SU-DHL-6 (cell line): ENCODE measurements around the gene RPS3.

ENCODE experiments used
- H2AFZ ChIP-seq: fragments of 200-600 bp; sonication (generic); 2 replicates; pipeline ENCODE4 v1.6.1; 2014; ENCODE audit warnings: low read depth, mild to moderate bottlenecking, moderate library complexity, mixed read lengths, antibody characterized with exemption, low read length; ENCODE audit not compliant: severe bottlenecking
- H3F3A ChIP-seq: fragments of 200-600 bp; shearing (Covaris generic); 2 replicates; pipeline ENCODE4 v1.6.0; 2016; ENCODE audit warnings: antibody characterized with exemption, mild to moderate bottlenecking; ENCODE audit not compliant: insufficient read depth
- H3K27ac ChIP-seq: fragments of 200-600 bp; sonication (generic); 2 replicates; pipeline ENCODE4 v1.5.1; 2016; ENCODE audit warnings: low read depth, mild to moderate bottlenecking, low read length, moderate library complexity, mixed read lengths
- H3K27me3 ChIP-seq: fragments of 200-600 bp; sonication (generic), shearing (Covaris generic); 2 replicates; pipeline ENCODE4 v1.6.0; 2014; ENCODE audit warnings: mild to moderate bottlenecking, low read length
- H3K36me3 ChIP-seq: fragments of 200-600 bp; sonication (generic); 2 replicates; pipeline ENCODE4 v1.6.1; 2014; ENCODE audit warnings: mild to moderate bottlenecking, low read length, mixed read lengths
- H3K4me2 ChIP-seq: fragments of 300-600, 200-600 bp; shearing (Covaris generic), sonication (generic); 2 replicates; pipeline ENCODE4 v1.6.0; 2014; ENCODE audit warnings: low read length, low read depth, mild to moderate bottlenecking; ENCODE audit not compliant: poor library complexity, severe bottlenecking
- H3K4me3 ChIP-seq: fragments of 200-600 bp; sonication (generic); 2 replicates; pipeline ENCODE4 v1.5.1; 2014; ENCODE audit warnings: antibody characterized with exemption, low read length, mild to moderate bottlenecking, mixed read lengths; ENCODE audit not compliant: insufficient read depth, poor library complexity, severe bottlenecking
- H3K79me2 ChIP-seq: fragments of 200-600 bp; sonication (generic); 2 replicates; pipeline ENCODE4 v1.6.1; 2014; ENCODE audit warnings: mild to moderate bottlenecking, low read length, moderate library complexity; ENCODE audit not compliant: insufficient read depth
- H3K9ac ChIP-seq: fragments of 200-600 bp; sonication (generic); 2 replicates; pipeline ENCODE4 v1.7.0; 2014; ENCODE audit warnings: mild to moderate bottlenecking, low read length
- H3K9me2 ChIP-seq: fragments of 200-600 bp; sonication (generic); replicated peaks from 2 replicates; pipeline ENCODE4 v1.6.1; 2014; ENCODE audit warnings: low read length; ENCODE audit not compliant: insufficient read depth
- H3K9me3 ChIP-seq: fragments of 200-600 bp; sonication (generic); 2 replicates; pipeline ENCODE4 v1.6.1; 2014; ENCODE audit warnings: low read length, mixed read lengths; ENCODE audit not compliant: insufficient read depth
- H4K20me1 ChIP-seq: fragments of 200-600 bp; sonication (generic); 2 replicates; pipeline ENCODE4 v1.6.1; 2014; ENCODE audit warnings: low read depth, mild to moderate bottlenecking, antibody characterized with exemption, low read length, moderate library complexity, mixed read lengths
- EZH2phosphoT487 ChIP-seq: fragments of 200-600 bp; sonication (generic), shearing (Covaris generic); conservative IDR thresholded peaks from 2 replicates; pipeline ENCODE4 v1.6.1; 2018; ENCODE audit warnings: mild to moderate bottlenecking, antibody characterized with exemption, low read length, moderate library complexity, mixed read lengths
- TF ChIP-seq, protein P1 (sequence below): fragments of 200-600 bp; sonication (generic); IDR thresholded peaks from one replicate; pipeline ENCODE4 v1.5.1; 2017; ENCODE audit warnings: antibody characterized with exemption, mild to moderate bottlenecking, low read length, moderate library complexity; ENCODE audit not compliant: insufficient read depth, poor library complexity, severe bottlenecking

Gene RPS3

DNA sequence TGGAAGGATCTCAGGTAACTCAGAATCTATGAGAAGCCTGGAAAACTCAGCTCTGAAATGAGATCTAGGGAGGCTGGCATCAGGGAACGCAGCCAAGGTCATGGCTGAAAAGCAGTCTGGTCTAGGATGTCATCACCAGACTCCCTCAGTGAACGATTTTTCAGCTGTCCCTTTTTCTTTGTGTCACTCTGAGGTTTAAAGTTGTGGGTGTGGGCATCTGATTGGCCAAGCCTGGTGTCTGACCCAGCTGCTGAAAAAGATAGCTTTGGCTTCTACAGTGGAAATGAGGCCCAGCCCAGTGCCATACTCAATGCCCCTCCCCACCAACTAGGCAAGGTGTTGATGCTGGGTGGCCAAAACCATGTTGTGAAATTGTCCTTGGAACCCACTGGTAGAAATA lies 14.5 kb downstream of the RPS3 start:
- H3K9ac ChIP-seq = no peak overlapping the region
- no peak for TF ChIP-seq EZH2phosphoT487
- H3K27me3 ChIP-seq = no peaks in the 10 kb centered on the region

DNA sequence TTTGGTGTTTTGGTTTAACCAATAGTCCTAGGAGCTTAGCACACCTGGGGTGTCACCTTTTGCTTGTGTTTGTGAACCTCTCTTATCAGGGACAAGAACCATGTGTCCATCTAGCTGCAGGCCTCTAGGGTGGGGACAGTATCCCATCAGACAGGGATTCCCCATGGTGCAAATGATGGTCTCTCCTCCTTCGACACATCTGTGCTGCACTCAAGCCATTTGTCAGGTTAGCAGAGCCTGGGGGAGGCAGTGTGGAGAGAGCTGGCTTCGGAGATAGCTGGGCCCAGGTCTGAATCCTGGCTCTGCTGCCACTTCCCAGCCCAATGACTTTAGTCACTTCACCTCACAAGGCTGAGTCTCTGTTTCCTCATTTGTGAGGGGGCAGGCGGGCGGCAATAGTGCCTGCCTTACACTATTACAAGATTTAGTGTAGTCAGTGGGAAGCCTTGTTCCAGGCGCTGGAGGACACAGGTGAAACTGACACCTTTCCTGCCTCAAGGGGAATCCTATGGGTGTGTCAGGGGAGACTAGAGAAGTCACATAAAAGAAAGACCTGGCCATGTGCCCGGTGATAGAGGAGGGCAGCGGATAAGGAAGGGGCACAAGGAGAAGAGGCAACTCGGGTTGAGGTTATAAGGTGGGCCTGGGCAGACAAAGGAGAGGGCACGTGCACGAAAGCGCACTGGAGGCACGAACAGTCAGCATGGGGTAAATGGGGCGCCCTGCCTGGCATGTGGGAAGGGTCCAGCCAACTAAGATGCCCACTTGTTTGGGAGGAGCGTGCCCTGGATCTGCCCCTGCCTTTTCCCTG lies 21.1 kb downstream of the RPS3 start:
- H3K9me2 ChIP-seq = no peaks in the 10 kb centered on the region
- H3K36me3 ChIP-seq = no peaks in the 10 kb centered on the region
- no peak for TF ChIP-seq EZH2phosphoT487
- TF ChIP-seq, protein P1, sequence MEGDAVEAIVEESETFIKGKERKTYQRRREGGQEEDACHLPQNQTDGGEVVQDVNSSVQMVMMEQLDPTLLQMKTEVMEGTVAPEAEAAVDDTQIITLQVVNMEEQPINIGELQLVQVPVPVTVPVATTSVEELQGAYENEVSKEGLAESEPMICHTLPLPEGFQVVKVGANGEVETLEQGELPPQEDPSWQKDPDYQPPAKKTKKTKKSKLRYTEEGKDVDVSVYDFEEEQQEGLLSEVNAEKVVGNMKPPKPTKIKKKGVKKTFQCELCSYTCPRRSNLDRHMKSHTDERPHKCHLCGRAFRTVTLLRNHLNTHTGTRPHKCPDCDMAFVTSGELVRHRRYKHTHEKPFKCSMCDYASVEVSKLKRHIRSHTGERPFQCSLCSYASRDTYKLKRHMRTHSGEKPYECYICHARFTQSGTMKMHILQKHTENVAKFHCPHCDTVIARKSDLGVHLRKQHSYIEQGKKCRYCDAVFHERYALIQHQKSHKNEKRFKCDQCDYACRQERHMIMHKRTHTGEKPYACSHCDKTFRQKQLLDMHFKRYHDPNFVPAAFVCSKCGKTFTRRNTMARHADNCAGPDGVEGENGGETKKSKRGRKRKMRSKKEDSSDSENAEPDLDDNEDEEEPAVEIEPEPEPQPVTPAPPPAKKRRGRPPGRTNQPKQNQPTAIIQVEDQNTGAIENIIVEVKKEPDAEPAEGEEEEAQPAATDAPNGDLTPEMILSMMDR = no peak
- H3K79me2 ChIP-seq = no peaks in the 10 kb centered on the region
- H4K20me1 ChIP-seq = no peaks in the 10 kb centered on the region
- no peak overlapping the region for H3K9ac ChIP-seq
- no peak overlapping the region for H3K4me2 ChIP-seq
- H3K27ac ChIP-seq = no peak overlapping the region
- H3K27me3 ChIP-seq = no peaks in the 10 kb centered on the region
- no peak overlapping the region for H2AFZ ChIP-seq
- H3F3A ChIP-seq = no peaks in the 10 kb centered on the region
- no peak overlapping the region for H3K4me3 ChIP-seq
- no peaks in the 10 kb centered on the region for H3K9me3 ChIP-seq

More for the DNA sequence above, 14.5 kb downstream of the RPS3 start:
- no peaks in the 10 kb centered on the region for H3K79me2 ChIP-seq
- no peak overlapping the region for H2AFZ ChIP-seq
- H3K9me2 ChIP-seq = no peaks in the 10 kb centered on the region
- H3K27ac ChIP-seq = no peak overlapping the region
- peaks cover 3% of the 10 kb centered on the region; the same call in 1 of the 2 replicates for H3F3A ChIP-seq
- no peak overlapping the region for H3K4me2 ChIP-seq
- H3K4me3 ChIP-seq = no peak overlapping the region
- no peaks in the 10 kb centered on the region for H4K20me1 ChIP-seq
- H3K9me3 ChIP-seq = no peaks in the 10 kb centered on the region
- no peaks in the 10 kb centered on the region for H3K36me3 ChIP-seq

DNA sequence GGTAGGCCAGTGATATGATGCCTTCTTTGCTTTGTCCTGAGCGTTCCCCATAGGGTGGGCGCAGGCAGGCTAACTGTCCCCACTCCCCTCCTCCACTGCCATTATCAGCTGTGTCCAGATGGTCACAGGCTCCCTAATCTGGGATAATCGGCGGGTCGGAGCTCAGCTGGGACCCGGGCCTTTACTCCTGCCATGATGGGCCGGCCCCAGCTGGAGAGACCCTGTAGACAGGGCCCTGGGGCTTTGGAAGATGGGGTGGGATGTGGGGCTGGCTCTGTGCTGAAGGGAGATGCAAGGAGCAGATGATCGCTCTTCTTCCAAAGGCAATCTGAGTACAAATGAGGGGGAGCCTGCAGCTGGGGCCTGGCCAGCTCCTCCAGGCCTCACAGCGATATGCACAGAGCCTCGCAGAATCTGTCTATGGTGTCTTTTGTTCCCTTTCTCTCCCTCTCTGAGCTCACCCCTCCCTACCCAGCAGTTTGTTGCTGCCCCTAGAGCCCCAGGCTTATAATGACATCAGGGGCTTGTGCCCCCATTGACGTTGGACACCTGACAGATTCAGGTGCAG lies 21.8 kb downstream of the RPS3 start:
- Histone ChIP-seq H3K27ac (no peak overlapping the region), H3K4me2 (no peak overlapping the region), H4K20me1 (no peaks in the 10 kb centered on the region), H3K79me2 (no peaks in the 10 kb centered on the region), H3K9me2 (no peaks in the 10 kb centered on the region), H3K4me3 (no peak overlapping the region), H3K27me3 (no peaks in the 10 kb centered on the region), H2AFZ (no peak overlapping the region), H3K9ac (no peak overlapping the region), H3K36me3 (no peaks in the 10 kb centered on the region), H3K9me3 (no peaks in the 10 kb centered on the region), H3F3A (no peaks in the 10 kb centered on the region)
- TF ChIP-seq, protein P1 = no peak
- no peak for TF ChIP-seq EZH2phosphoT487

DNA sequence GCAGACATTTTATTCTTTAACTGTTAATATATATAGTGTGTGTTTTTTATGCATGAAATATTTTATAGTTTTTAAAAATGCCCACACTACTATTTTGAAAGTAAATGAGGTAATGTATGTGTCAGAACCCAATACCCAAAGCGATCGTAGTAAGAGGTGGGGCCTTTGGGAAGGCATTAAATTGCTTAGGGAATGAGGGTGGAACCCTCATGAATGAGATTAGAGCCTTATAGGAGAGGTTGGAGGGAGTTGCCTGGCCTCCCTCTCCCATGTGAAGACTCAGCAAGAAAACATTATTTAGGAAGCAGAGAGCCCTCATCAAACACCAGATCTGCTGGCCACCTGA lies 22.6 kb downstream of the RPS3 start:
- H3K27me3 ChIP-seq = no peaks in the 10 kb centered on the region
- H3K9me2 ChIP-seq = no peaks in the 10 kb centered on the region
- H3F3A ChIP-seq = no peaks in the 10 kb centered on the region
- no peak overlapping the region for H3K9ac ChIP-seq
- no peaks in the 10 kb centered on the region for H3K9me3 ChIP-seq
- no peak for TF ChIP-seq EZH2phosphoT487
- TF ChIP-seq, protein P1 = no peak
- H3K27ac ChIP-seq = no peak overlapping the region
- no peak overlapping the region for H3K4me2 ChIP-seq
- H3K36me3 ChIP-seq = no peaks in the 10 kb centered on the region
- no peak overlapping the region for H2AFZ ChIP-seq
- no peak overlapping the region for H3K4me3 ChIP-seq
- H4K20me1 ChIP-seq = no peaks in the 10 kb centered on the region
- H3K79me2 ChIP-seq = no peaks in the 10 kb centered on the region
